H9 (cell line): Measurements from ENCODE around the gene TNP2. TPM values are rescaled to one million over a fixed set of nuclear protein-coding genes. Genes with fewer than 3 reads are reported as not detected.

ENCODE experiments used
- DNase-seq: peaks from one replicate; pipeline ENCODE4 v3.0.0-alpha.2; 2017
- H2AFZ ChIP-seq: one replicate; pipeline ENCODE4 v1.6.1; 2013; ENCODE audit warnings: mild to moderate bottlenecking, low read length, control low read depth, moderate library complexity
- H2AK5ac ChIP-seq: 2 replicates; pipeline ENCODE4 v1.6.1; 2013; ENCODE audit warnings: low read length, control low read depth, mixed read lengths; ENCODE audit not compliant: insufficient read length
- H2BK120ac ChIP-seq: one replicate; pipeline ENCODE4 v1.6.1; 2013; ENCODE audit warnings: low read depth, mild to moderate bottlenecking, low read length, control low read depth, inconsistent platforms; ENCODE audit not compliant: poor library complexity, severe bottlenecking
- H2BK12ac ChIP-seq: 2 replicates; pipeline ENCODE4 v1.6.1; 2013; ENCODE audit warnings: low read length, control low read depth, mixed read lengths, low read depth; ENCODE audit not compliant: insufficient read length
- H2BK15ac ChIP-seq: 2 replicates; pipeline ENCODE4 v1.6.1; 2013; ENCODE audit warnings: low read depth, low read length, control low read depth
- H2BK20ac ChIP-seq: one replicate; pipeline ENCODE4 v1.6.1; 2013; ENCODE audit warnings: low read depth, mild to moderate bottlenecking, low read length, control low read depth, inconsistent platforms; ENCODE audit not compliant: poor library complexity, severe bottlenecking
- H2BK5ac ChIP-seq: 2 replicates; pipeline ENCODE4 v1.6.1; 2013; ENCODE audit warnings: low read length, control low read depth, mixed read lengths; ENCODE audit not compliant: insufficient read length
- H3K14ac ChIP-seq: 2 replicates; pipeline ENCODE4 v1.6.1; 2013; ENCODE audit warnings: low read length, control low read depth; ENCODE audit not compliant: insufficient read depth
- H3K18ac ChIP-seq: 2 replicates; pipeline ENCODE4 v1.6.1; 2013; ENCODE audit warnings: low read depth, mild to moderate bottlenecking, mixed read lengths, low read length, control low read depth; ENCODE audit not compliant: insufficient read length
- H3K23ac ChIP-seq: 2 replicates; pipeline ENCODE4 v1.6.1; 2013; ENCODE audit warnings: low read length, control low read depth, mixed read lengths, low read depth; ENCODE audit not compliant: insufficient read length
- H3K23me2 ChIP-seq: 2 replicates; pipeline ENCODE4 v1.6.1; 2013; ENCODE audit warnings: low read depth, mild to moderate bottlenecking, mixed read lengths, low read length, control low read depth; ENCODE audit not compliant: insufficient read length, poor library complexity, severe bottlenecking
- H3K27ac ChIP-seq: 2 replicates; pipeline ENCODE4 v1.5.1; 2013; ENCODE audit warnings: low read length, control low read depth, mixed read lengths, low read depth; ENCODE audit not compliant: insufficient read length
- H3K27me3 ChIP-seq: 2 replicates; pipeline ENCODE4 v1.6.1; 2013; ENCODE audit warnings: low read length, control low read depth, inconsistent platforms; ENCODE audit not compliant: insufficient read depth
- H3K4ac ChIP-seq: 2 replicates; pipeline ENCODE4 v1.6.1; 2013; ENCODE audit warnings: low read depth, mild to moderate bottlenecking, control low read depth, inconsistent platforms, low read length, moderate library complexity
- H3K4me1 ChIP-seq: 2 replicates; pipeline ENCODE4 v1.6.1; 2013; ENCODE audit warnings: low read length, control low read depth, inconsistent platforms; ENCODE audit not compliant: insufficient read depth
- H3K4me2 ChIP-seq: 2 replicates; pipeline ENCODE4 v1.6.1; 2013; ENCODE audit warnings: low read length, control low read depth, mixed read lengths; ENCODE audit not compliant: insufficient read length, insufficient read depth
- H3K56ac ChIP-seq: 2 replicates; pipeline ENCODE4 v1.6.1; 2013; ENCODE audit warnings: low read depth, mild to moderate bottlenecking, mixed read lengths, low read length, control low read depth; ENCODE audit not compliant: insufficient read length
- H3K79me1 ChIP-seq: 2 replicates; pipeline ENCODE4 v1.6.1; 2013; ENCODE audit warnings: low read depth, mild to moderate bottlenecking, moderate library complexity, low read length, control low read depth, inconsistent platforms; ENCODE audit not compliant: insufficient read depth, poor library complexity, severe bottlenecking
- H3K79me2 ChIP-seq: 2 replicates; pipeline ENCODE4 v1.6.1; 2013; ENCODE audit warnings: low read length, control low read depth, inconsistent platforms; ENCODE audit not compliant: insufficient read depth
- H3K9ac ChIP-seq: 2 replicates; pipeline ENCODE4 v1.6.1; 2013; ENCODE audit warnings: low read length, control low read depth, mixed read lengths; ENCODE audit not compliant: insufficient read length; ENCODE audit errors: extremely low read depth
- H3K9me3 ChIP-seq: one replicate; pipeline ENCODE4 v1.6.1; 2013; ENCODE audit warnings: low read depth, low read length, inconsistent platforms; ENCODE audit not compliant: control insufficient read depth
- H3T11ph ChIP-seq: one replicate; pipeline ENCODE4 v1.6.1; 2013; ENCODE audit warnings: mild to moderate bottlenecking, low read length, control low read depth, inconsistent platforms
- H4K20me1 ChIP-seq: one replicate; pipeline ENCODE4 v1.6.1; 2013; ENCODE audit not compliant: control insufficient read depth, insufficient read length, insufficient read depth
- H4K5ac ChIP-seq: 2 replicates; pipeline ENCODE4 v1.6.1; 2013; ENCODE audit warnings: low read depth, mild to moderate bottlenecking, mixed read lengths, low read length, control low read depth; ENCODE audit not compliant: insufficient read length
- H4K8ac ChIP-seq: replicated peaks from 2 replicates; pipeline ENCODE4 v1.6.1; 2013; ENCODE audit warnings: low read length, control low read depth, mixed read lengths, low read depth; ENCODE audit not compliant: insufficient read length
- H4K91ac ChIP-seq: 2 replicates; pipeline ENCODE4 v1.6.1; 2013; ENCODE audit warnings: low read depth, mild to moderate bottlenecking, moderate library complexity, mixed read lengths, low read length, control low read depth; ENCODE audit not compliant: insufficient read length
- H3K27ac Mint-ChIP-seq, 3 experiments: 2 replicates in 2 of 3; 3 replicates in 1 of 3; pipeline ENCODE4 v1.8.0; 2020 to 2021; ENCODE audit warnings: mixed read lengths in 3 of 3, mild to moderate bottlenecking in 1 of 3, moderate library complexity in 1 of 3
- H3K27me3 Mint-ChIP-seq: 2 replicates; pipeline ENCODE4 v1.8.0; 2021; ENCODE audit warnings: low read depth, mild to moderate bottlenecking, moderate library complexity, mixed read lengths
- H3K36me3 Mint-ChIP-seq, 3 experiments: 2 replicates in 2 of 3; 3 replicates in 1 of 3; pipeline ENCODE4 v1.8.0; 2020 to 2021; ENCODE audit warnings: low read depth in 3 of 3, mixed read lengths in 3 of 3; ENCODE audit not compliant: insufficient read depth in 1 of 3
- H3K4me1 Mint-ChIP-seq, 2 experiments: 2 replicates each; pipeline ENCODE4 v1.8.0; 2020; ENCODE audit warnings: mixed read lengths in 2 of 2
- H3K4me3 Mint-ChIP-seq, 2 experiments: 2 replicates in 1 of 2; 3 replicates in 1 of 2; pipeline ENCODE4 v1.8.0; 2020 to 2021; ENCODE audit warnings: mild to moderate bottlenecking in 2 of 2, mixed read lengths in 2 of 2, moderate library complexity in 1 of 2
- H3K9me3 Mint-ChIP-seq, 2 experiments: 2 replicates in 1 of 2; 3 replicates in 1 of 2; pipeline ENCODE4 v1.8.0; 2020; ENCODE audit warnings: mild to moderate bottlenecking in 2 of 2, mixed read lengths in 2 of 2, moderate library complexity in 1 of 2
- CTCF ChIP-seq: fragments of 200-600 bp; sonication (generic); conservative IDR thresholded peaks from 3 replicates; pipeline ENCODE4 v1.8.0; 2021; ENCODE audit warnings: antibody characterized with exemption, mild to moderate bottlenecking
- WGBS: extraction: QIAGEN DNeasy Blood & Tissue Kit; methylation state at CpG from one replicate; pipeline ENCODE4 v1.1.7; 2013; ENCODE audit warnings: missing lambda C conversion rate, low lambda C conversion rate, mixed read lengths; ENCODE audit not compliant: insufficient read length; ENCODE audit errors: extremely low coverage; 5-methylcytosine and 5-hydroxymethylcytosine counted together
- total RNA-seq: library from RNA; stranded (reverse); gene quantifications from 2 replicates; pipeline ENCODE4 v1.2.1, GENCODE V29; 2021

TNP2 gene
- total RNA-seq, 1 experiment from 2014 or later = not detected

- H3K9me3 ChIP-seq = no peaks in the 10 kb centered on the region
Observed at GRCh38 chr16:11235703-11235991, 33.5 kb downstream of the TNP2 start.

More at GRCh38 chr16:11235703-11235991, 33.5 kb downstream of the TNP2 start:
- H3K27me3 Mint-ChIP-seq = peaks cover 5% of the 10 kb centered on the region; the same call in 1 of the 2 replicates
- Histone ChIP-seq H3K23ac (no peak overlapping the region), H4K5ac (no peak overlapping the region), H3K4me1 (no peaks in the 10 kb centered on the region), H2AFZ (no peak overlapping the region), H3K4me2 (no peak overlapping the region), H4K8ac (no peak overlapping the region), H2AK5ac (no peak overlapping the region), H2BK120ac (no peak overlapping the region), H3K18ac (no peak overlapping the region), H2BK15ac (no peak overlapping the region), H4K20me1 (no peaks in the 10 kb centered on the region), H4K91ac (no peak overlapping the region), H3K27ac (no peak overlapping the region), H3K9ac (no peak overlapping the region), H3K56ac (no peak overlapping the region), H2BK5ac (no peak overlapping the region), H3K14ac (no peak overlapping the region), H3K79me1 (no peaks in the 10 kb centered on the region), H3K4ac (no peak overlapping the region), H2BK12ac (no peak overlapping the region), H3K79me2 (no peaks in the 10 kb centered on the region), H3K23me2 (no peaks in the 10 kb centered on the region), H3T11ph (no peak overlapping the region), H3K27me3 (no peaks in the 10 kb centered on the region), H2BK20ac (no peak overlapping the region)
- H3K9me3 Mint-ChIP-seq = no peaks in the 10 kb centered on the region
- H3K4me3 Mint-ChIP-seq = no peak overlapping the region
- WGBS = no CpG with 5 or more reads among the region's 5 CpGs
- peaks cover 2 to 9% of the 10 kb centered on the region in 2 experiments for H3K4me1 Mint-ChIP-seq
- TF ChIP-seq CTCF = no peak
- no peaks in the 10 kb centered on the region for H3K36me3 Mint-ChIP-seq
- no peak overlapping the region for H3K27ac Mint-ChIP-seq
- no peak for DNase-seq
